ENCODE results near the gene SPATA31C1. TPM values are rescaled to one million over a fixed set of nuclear protein-coding genes. Genes with fewer than 3 reads are reported as not detected.

The SPATA31C1 gene
- total and polyA plus RNA-seq, 2 donors (not counting 3 experiments of a cell fraction or from before 2014, with no cell fraction given), result not detected

- no peaks in the 10 kb centered on the region for H3K4me1 ChIP-seq (ENCODE audit: control insufficient read depth, extremely low read depth, insufficient read depth, low read length)
- no peak overlapping the region for H3K27ac ChIP-seq (ENCODE audit: insufficient read depth, low read depth, low read length)
- H3K36me3 ChIP-seq (ENCODE audit: control insufficient read depth in 2 of 2, extremely low read depth in 1 of 2, insufficient read depth in 2 of 2, low read length in 2 of 2), result no peaks in the 10 kb centered on the region
Measured at GRCh38 chr9:87875060-87875459, 42.7 kb upstream of the SPATA31C1 start.

More at GRCh38 chr9:87875060-87875459, 42.7 kb upstream of the SPATA31C1 start:
- intact Hi-C loops (cut with micrococcal nuclease) (no loop called here), dilution Hi-C loops (cut with MboI; ENCODE audit: extremely low pct_ligation_motif_present, low sequenced_read_pairs) (no loop called here)
- BruUV-seq (replicated peaks), result no TSS peak
- no peaks in the 10 kb centered on the region for H3K9me1 ChIP-seq (replicated peaks; ENCODE audit: control insufficient read depth, extremely low read depth, insufficient read depth, low read length)
- no peak overlapping the region for H2AFZ ChIP-seq (ENCODE audit: low read depth, low read length)
- no peak overlapping the region for H3K9ac ChIP-seq (replicated peaks; ENCODE audit: extremely low read depth, insufficient read depth, low read length)
- POLR2A ChIA-PET, result no interaction called here
- CTCF ChIA-PET, result interaction anchor here (1.6 kb wide), 1 partner anchor 12 kb away, joined by 4 read pairs; no protein-coding TSS in a partner anchor
- FAIRE-seq (no peak), DNase-seq (ENCODE audit: low read depth, low spot score) (no peak)
- H3K79me2 ChIP-seq (ENCODE audit: control insufficient read depth, insufficient read depth, low read length), result no peaks in the 10 kb centered on the region
- TF ChIP-seq MYC (IDR thresholded peaks at IDR 0.05; ENCODE audit: low read depth, low read length) (no peak), POLR2AphosphoS5 (IDR thresholded peaks at IDR 0.05; ENCODE audit: insufficient read depth, low read depth, low read length) (no peak), MAX (IDR thresholded peaks at IDR 0.05; ENCODE audit: insufficient read depth, insufficient read length) (no peak), CTCF (IDR thresholded peaks at IDR 0.05; ENCODE audit: extremely low read depth in 1 of 2, insufficient read depth in 1 of 2, low read depth in 1 of 2, low read length in 2 of 2) (no peak), FOS (IDR thresholded peaks at IDR 0.05; ENCODE audit: borderline replicate concordance, insufficient read depth, low read length) (no peak), EZH2 (IDR thresholded peaks at IDR 0.05; ENCODE audit: borderline replicate concordance, low read depth, low read length, severe bottlenecking) (no peak), JUN (IDR thresholded peaks at IDR 0.05; ENCODE audit: borderline replicate concordance, insufficient read depth, insufficient read length, low read depth) (no peak), GATA2 (IDR thresholded peaks at IDR 0.05; ENCODE audit: insufficient read depth, insufficient read length, low read depth, low read length) (no peak), POLR2A (IDR thresholded peaks at IDR 0.05; ENCODE audit: low read depth, low read length) (no peak)
- no peaks in the 10 kb centered on the region for H3K27me3 ChIP-seq (ENCODE audit: control insufficient read depth in 2 of 2, insufficient read depth in 2 of 2, low read length in 2 of 2)
- no peaks in the 10 kb centered on the region for H3K9me3 ChIP-seq (replicated peaks; ENCODE audit: control insufficient read depth, insufficient read depth, low read length)
- no peaks in the 10 kb centered on the region for H4K20me1 ChIP-seq (replicated peaks; ENCODE audit: control insufficient read depth, extremely low read depth, insufficient read depth, low read length)
- no peak overlapping the region for H3K4me2 ChIP-seq (ENCODE audit: insufficient read depth, low read length)
- no peak overlapping the region for H3K4me3 ChIP-seq (replicated peaks in 1 of 3; ENCODE audit: insufficient read depth in 1 of 3, low read depth in 1 of 3, low read length in 3 of 3)
